Ovary (tissue), 3 donors: ENCODE results near the gene IHH.

Experiments used
- CTCF ChIP-seq, 3 donors: fragments of 450-650 bp in 2 of 3; fragments of 200-600 bp in 1 of 3; IDR thresholded peaks; one replicate each; pipeline versions ENCODE4 v1.5.1 to v1.8.0; 2016 to 2022; ENCODE audit warnings: antibody characterized with exemption in 3 of 3, mild to moderate bottlenecking in 1 of 3
- POLR2A ChIP-seq: fragments of 450-650 bp; IDR thresholded peaks from one replicate; pipeline ENCODE4 v1.6.1; 2017; ENCODE audit warnings: antibody characterized with exemption, mild to moderate bottlenecking, moderate library complexity
- donor health status: DM: no; HTN: no; CAD: no.

- TF ChIP-seq POLR2A (no peak), CTCF (IDR thresholded peaks at IDR 0.05) (no peak)
Measured at GRCh38 chr2:219106251-219106650, 45.5 kb upstream of the IHH start.
